Pons (tissue), 1 donor: ENCODE data around the gene USP13.
"Not testable (repeated sequence)": the region's sequence is repeated elsewhere in the genome, so short reads cannot be mapped to it uniquely, and the experiment has no call there.

ENCODE experiments used
- DNase-seq: peaks from one replicate; pipeline ENCODE4 v3.0.0-alpha.2; 2016; ENCODE audit warnings: low spot score

The USP13 gene

DNA sequence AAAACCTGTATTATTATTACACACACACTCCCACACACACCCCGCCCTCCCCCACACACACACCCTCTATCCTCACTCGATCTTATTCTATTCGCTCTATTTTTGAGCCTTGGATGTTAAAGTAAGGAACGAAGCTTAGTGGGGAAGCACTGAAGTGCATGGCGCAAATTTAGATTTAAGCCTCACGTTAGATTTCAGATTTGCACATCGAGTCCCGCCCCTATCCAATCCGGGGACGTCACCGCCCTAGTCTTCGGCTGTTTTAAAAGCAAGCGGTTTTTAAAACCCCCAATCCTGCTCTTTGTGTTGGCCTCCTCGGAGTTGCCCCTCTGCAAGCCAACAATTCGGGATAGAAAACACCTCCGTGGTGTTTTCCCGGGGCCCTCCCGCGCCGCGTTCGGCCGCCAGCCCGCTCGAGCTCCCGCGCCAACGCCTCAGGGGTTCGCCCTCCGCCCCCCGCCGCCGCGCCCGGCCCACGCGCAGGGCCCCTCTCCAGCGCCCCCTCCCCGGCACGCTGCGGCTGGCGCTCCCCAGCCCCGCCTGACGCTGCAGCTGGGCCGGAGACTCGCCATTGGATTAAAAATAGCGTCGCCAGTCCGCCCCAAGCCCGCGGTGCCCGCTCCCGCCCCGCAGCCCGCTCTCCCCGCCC is at the start of gene USP13:
Gene USP13 (plus strand): TSS at position 594 of the 649 bp plus-strand sequence. CDS start 186 bp downstream, outside the sequence.
- peak; percentile 62 for DNase-seq

GRCh38 chr3:179603321-179603720 is 49.5 kb upstream of the USP13 start:
- DNase-seq = no peak

DNA sequence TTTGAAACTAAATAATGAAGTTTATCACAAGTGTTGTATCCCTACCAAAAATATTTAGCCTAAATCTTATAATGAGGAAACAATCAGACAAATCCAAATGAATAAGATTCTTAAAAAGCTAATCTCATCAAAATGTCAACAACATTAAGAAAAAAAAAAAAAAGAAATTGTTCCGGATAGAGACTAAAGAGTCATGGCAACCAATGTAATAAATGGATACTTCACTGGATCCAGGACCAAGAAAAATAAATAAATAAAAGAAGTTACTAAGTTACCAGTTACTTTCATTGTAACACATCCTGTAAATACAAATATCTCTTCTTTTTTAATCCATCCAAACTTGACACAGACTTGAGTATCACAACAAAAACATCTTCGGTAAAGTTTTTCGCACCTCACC is 49.0 kb upstream of the USP13 start:
- DNase-seq = no peak

DNA sequence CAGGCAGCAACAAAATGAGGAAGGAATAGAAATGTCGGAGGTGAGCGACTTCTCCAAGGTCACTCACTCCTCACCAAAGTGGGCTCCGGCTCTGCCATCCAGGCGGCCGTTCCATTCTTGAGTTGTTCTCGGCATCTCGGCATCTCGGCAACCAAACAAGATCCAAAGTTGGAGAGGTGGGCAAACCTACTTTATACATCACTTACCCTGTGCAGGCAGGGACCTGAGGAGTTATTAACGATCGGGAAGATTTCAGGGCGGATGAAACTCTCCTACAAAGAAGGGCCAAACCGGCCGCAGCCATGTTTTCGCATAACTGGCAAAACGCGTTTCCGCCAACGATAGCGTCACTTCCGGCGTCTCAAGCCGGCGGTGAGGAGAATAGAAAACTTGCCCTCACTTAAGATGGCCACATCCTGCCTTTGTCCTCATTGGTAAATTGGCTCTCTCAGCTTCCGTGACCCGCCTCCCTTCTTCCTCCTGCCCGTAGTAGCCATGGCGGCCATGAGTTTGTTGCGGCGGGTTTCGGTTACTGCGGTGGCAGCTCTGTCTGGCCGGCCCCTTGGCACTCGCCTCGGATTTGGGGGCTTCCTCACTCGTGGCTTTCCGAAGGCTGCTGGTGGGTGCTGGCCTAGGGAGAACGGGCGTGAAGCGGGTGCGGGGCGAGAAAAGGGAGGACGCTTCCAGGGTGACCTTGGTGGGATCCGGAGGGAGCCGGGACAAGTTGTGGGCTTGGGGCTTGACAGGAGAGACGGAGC is 48.3 kb upstream of the USP13 start, which contains the start of the genes MRPL47 and NDUFB5:
Gene MRPL47 (minus strand): TSS at position 318 of the 758 bp plus-strand sequence. CDS start 14 bp downstream, at position 304.
Gene NDUFB5 (plus strand): TSS at position 474 of the 758 bp plus-strand sequence. CDS start 22 bp downstream, at position 496.
- peak; percentile 99 for DNase-seq

GRCh38 chr3:179606534-179607085 is 46.2 kb upstream of the USP13 start:
- DNase-seq = no peak

- DNase-seq = peak; percentile 25
Observed at GRCh38 chr3:179608931-179609720, 43.7 kb upstream of the USP13 start.

DNA sequence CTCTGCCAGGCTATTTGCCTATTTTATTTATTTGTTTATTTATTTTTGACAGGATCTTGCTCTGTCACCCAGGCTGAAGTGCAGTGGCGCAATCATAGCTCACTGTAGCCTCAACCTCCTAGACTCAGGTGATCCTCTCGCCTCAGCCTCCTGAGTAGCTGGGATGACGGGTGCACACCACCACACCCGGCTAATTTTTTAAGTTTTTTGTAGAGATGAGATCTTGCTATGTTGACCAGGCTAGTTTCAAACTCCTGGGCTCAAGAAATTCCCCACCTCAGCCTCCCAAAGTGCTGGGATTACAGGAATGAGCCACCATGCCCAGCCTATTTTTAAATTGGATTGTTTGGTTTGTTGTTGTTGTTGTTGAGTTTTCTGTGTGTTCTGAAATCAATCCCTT is 42.8 kb upstream of the USP13 start:
- DNase-seq = no peak

GRCh38 chr3:179613807-179614206 is 39.0 kb upstream of the USP13 start:
- DNase-seq = no peak

DNA sequence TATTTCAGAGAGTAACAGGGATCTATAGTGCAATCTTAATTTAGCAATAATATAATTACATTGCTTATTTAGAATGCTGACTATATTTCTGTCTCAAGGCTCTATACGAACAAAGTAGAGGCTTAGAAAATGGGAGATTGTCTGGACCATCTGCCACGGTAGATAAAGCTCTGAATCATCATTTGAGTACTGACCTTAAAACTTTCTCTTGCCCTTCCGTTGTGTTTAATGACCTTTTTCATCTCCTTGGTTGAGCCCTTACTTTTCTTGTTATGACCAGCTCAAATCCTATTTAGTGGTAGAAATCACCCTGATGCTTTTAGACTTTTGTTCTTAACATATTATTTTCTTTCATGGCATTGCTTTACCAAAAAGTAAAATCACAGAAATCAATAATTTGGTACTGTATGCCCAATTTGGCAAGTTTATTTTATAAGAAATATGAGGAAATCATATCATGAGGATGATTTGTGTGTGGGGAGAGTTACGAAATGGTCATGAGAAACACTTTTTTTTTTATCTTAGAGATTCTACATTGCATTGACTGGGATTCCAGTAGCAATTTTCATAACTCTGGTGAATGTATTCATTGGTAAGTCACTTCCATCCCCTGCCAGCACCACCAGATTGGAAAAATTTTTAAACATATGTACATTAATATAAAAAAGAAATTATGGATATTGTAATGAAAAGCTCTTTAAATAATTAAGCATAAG is 37.2 kb upstream of the USP13 start:
- no peak for DNase-seq

DNA sequence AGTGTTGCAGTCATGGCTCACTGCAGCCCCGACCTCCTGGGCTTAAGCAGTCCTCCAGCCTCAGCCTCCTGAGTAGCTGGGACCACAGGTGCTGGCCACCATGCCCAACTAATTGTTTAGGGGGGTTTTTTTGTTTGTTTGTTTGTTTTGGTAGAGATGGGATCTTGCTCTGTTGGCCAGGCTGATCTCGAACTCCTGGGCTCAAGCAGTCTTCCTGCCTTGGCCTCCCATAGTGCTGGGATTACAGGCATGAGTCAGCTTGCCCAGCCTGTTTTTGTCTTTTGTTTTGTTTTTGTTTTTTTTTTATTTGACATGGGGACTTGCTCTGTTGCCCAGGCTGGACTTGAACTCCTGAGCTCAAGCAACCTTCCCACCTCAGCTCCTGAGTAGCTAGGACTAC is 30.8 kb upstream of the USP13 start:
- DNase-seq = no peak

GRCh38 chr3:179624451-179624850 is 28.4 kb upstream of the USP13 start:
- DNase-seq = no peak

- DNase-seq = no peak
Observed at GRCh38 chr3:179630753-179631451, 21.9 kb upstream of the USP13 start.

DNA sequence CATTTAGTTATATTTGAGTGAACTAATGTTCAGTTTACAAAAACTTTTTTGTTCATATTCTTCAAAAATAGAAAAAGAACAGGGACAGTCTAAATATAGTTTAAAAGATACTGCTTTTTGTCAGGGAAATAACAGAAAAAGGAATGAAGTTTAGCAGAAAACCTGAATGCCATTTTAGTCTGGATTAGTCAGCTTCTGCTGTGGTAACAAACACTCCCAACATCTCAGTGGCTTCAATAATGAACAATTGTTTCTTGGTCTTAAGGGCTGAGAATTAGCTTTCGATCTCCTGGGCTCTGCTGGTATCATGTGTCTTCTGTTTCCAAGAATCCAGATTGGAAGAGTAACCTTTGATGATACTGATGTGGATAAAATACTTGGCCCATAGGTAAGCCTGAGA is 12.4 kb upstream of the USP13 start:
- DNase-seq = no peak

DNA sequence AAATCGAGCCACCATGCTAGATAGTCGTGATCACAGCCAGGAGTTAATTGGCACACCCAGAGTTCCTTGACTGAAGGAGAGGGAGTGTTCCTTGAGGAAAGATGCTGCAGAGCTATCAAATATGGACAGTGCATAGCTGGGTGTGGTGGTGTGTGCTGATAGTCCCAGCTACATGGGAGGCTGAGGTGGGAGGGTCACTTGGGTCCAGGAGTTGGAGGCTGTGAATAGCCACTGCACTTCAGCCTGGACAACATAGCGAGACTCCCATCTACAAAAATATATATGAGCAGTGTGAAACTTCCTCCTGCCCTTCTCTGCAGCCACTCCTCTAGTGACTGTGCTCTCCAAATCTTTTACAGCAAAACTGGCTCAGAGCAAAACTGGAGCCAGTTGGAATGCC is 10.0 kb upstream of the USP13 start:
- DNase-seq = no peak

DNA sequence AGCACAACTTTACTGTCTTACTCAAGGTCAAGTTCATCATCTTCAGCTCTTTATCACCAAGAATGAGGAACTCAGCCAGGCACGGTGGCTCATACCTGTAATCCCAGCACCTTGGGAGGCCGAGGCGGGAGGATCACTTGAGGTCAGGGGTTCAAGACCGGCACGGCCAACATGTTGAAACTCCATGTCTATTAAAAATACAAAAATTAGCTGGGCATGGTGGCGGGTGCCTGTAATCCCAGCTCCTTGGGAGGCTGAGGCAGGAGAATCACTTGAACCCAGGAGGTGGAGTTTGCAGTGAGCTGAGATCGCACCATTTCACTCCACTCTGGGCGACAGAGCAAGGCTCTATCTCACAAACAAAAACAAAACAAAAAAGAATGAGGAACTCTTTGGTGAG is 9.0 kb upstream of the USP13 start:
- not testable (repeated sequence) for DNase-seq

DNA sequence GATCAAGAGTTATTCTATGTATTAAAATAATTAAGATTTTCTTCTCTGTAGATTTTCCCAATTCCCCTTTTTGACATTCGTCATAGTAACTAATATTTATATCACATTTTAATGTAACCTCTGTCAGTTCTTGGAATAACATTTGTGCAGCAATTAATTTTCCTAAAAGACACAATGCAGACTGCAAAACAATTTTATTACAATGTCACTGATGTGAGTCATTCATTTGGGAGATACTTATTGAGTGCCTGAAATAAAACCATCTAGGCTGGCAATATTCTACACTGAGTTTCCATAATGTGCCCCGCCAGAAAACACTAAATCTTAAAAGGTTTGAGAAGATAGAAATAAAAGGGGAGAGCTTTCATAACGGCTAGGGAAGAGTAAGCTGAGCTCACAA is 6.7 kb upstream of the USP13 start:
- no peak for DNase-seq

GRCh38 chr3:179651687-179652446 is 973 bp upstream of the USP13 start:
- DNase-seq = peak; percentile 52

DNA sequence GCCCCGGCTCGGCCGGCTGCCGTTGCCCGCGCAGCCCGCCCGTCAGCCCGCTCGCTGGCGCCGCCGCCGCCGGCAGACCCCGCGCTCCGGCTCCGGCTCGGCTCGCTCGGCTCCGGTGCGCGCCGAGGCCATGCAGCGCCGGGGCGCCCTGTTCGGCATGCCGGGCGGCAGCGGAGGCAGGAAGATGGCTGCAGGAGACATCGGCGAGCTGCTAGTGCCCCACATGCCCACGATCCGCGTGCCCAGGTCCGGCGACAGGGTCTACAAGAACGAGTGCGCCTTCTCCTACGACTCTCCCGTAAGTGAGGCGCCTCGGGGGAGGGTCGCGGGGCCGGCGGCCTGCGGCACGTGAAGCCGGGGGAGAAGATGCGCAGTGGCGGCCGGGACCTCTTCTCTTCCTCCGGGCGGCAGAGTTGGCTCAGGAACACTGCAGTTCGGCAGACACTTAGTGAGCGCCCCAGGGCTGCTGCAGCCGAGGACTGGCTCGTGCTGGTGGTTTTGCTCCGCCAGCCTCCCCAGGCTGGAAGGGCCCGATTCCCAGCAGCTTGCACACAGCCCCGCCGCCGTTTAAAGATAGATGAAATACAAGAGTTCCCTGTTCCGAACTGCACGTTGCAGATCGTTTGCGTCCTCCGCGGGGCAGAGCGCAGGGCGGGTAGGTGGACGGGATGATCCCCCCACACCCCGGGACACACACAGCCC is 407 bp downstream of the USP13 start:
- DNase-seq = peak; percentile 71

GRCh38 chr3:179655236-179655635 is 2.4 kb downstream of the USP13 start:
- DNase-seq = no peak

DNA sequence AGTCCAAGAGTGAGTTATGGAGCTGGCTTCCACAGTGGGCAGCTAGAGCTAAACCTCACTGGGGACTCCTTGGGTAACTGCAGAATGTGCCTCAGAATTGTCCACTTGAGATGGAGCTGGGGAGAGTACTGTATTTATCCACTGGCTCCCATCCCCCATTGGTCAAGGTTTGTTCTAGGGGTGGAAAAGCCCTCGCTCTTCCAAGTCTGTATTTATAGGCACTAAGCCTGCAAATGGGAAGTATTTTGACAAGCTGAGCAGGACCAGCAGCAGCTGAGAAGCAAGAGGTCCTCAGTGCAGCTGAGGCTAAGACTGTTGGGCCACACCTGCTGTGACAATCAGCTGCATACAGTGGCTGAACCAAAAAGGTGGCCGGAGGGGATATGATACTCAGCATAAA is 5.8 kb downstream of the USP13 start:
- no peak for DNase-seq
